T-helper 1 cell treated with Interleukin-12 subunit alpha and Interleukin-12 subunit beta and Interleukin-4 antibody, amounts not matched to agents 30 μg/mL and 1 μg/mL, for 36 hours (primary cell): Measurements from ENCODE around the gene GPS2.

ENCODE experiments used
- H3K27ac Mint-ChIP-seq: one replicate; pipeline ENCODE4 v1.8.0; 2021; ENCODE audit warnings: mild to moderate bottlenecking, mixed read lengths
- H3K27me3 Mint-ChIP-seq: one replicate; pipeline ENCODE4 v1.8.0; 2021; ENCODE audit warnings: low read depth, mixed read lengths
- H3K36me3 Mint-ChIP-seq: one replicate; pipeline ENCODE4 v1.8.0; 2021; ENCODE audit warnings: low read depth, mixed read lengths
- H3K4me1 Mint-ChIP-seq: one replicate; pipeline ENCODE4 v1.8.0; 2021; ENCODE audit warnings: low read depth, mixed read lengths
- H3K4me3 Mint-ChIP-seq: one replicate; pipeline ENCODE4 v1.8.0; 2021; ENCODE audit warnings: mild to moderate bottlenecking, moderate library complexity, mixed read lengths
- H3K9me3 Mint-ChIP-seq: one replicate; pipeline ENCODE4 v1.8.0; 2021; ENCODE audit warnings: mixed read lengths

The GPS2 gene

DNA sequence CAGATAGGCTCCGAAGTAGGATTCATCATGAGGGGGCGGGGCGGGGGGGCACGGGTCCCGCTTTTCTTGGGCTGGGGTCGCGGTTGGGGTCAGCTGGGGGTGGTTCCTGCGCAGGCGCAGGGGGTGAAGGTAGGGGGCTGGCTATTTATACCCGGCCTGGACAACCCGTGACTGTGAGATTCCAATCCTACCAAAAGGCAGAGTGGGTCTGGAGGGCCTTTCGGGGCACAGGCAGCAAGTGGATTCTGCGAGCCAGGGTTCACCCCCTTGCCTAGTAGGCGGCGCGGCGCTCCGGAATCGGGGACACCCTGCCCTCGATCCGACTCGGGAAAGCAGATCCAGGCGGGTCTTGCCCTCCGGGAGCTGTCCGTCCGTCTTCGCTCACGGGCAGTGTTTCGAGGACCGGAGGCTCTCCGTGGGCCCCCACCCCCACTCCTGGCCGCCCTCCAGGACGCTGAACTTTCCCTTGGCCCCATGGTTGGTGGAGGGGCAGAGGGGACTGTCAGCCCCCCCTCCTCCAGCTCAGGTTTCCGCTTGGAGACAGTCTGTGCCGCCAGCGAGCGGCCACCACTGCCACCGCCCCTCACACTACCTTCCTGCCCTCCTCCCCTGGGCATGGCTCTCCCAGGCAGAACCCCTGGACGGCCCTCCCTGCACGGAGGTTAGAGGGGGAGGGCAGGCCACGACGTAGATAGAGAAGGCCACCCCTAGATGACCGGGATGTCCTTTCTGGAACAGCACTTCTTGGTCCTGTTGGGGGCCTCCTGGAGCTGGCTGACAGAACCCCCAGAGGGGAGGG is 33.0 kb downstream of the GPS2 start:
- Mint-ChIP-seq H3K36me3 (no peaks in the 10 kb centered on the region), H3K4me1 (peaks cover 13% of the 10 kb centered on the region), H3K4me3 (peak overlapping the region; percentile 63), H3K27ac (no peak overlapping the region), H3K27me3 (peaks cover 53% of the 10 kb centered on the region), H3K9me3 (no peaks in the 10 kb centered on the region)

DNA sequence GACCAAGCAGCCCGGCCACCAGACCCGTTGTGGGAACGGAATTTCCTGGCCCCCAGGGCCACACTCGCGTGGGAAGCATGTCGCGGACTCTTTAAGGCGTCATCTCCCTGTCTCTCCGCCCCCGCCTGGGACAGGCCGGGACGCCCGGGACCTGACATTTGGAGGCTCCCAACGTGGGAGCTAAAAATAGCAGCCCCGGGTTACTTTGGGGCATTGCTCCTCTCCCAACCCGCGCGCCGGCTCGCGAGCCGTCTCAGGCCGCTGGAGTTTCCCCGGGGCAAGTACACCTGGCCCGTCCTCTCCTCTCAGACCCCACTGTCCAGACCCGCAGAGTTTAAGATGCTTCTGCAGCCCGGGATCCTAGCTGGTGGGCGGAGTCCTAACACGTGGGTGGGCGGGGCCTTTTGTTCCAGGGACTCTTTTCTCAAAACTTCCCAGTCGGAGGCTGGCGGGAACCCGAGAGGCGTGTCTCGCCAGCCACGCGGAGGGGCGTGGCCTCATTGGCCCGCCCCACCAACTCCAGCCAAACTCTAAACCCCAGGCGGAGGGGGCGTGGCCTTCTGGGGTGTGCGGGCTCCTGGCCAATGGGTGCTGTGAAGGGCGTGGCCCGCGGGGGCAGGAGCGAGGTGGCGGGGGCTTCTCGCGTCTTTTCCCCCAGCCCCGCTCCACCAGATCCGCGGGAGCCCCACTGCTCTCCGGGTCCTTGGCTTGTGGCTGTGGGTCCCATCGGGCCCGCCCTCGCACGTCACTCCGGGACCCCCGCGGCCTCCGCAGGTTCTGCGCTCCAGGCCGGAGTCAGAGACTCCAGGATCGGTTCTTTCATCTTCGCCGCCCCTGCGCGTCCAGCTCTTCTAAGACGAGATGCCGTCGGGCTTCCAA is 33.8 kb downstream of the GPS2 start, which contains the start of gene SLC2A4:
Gene SLC2A4 (plus strand): TSS at position 645 of the 879 bp plus-strand sequence. CDS start 217 bp downstream, at position 862.
- H3K9me3 Mint-ChIP-seq, result no peaks in the 10 kb centered on the region
- H3K27ac Mint-ChIP-seq, result peak within 1 kb of the TSS; percentile 26
- peaks cover 52% of the 10 kb centered on the region for H3K27me3 Mint-ChIP-seq

DNA sequence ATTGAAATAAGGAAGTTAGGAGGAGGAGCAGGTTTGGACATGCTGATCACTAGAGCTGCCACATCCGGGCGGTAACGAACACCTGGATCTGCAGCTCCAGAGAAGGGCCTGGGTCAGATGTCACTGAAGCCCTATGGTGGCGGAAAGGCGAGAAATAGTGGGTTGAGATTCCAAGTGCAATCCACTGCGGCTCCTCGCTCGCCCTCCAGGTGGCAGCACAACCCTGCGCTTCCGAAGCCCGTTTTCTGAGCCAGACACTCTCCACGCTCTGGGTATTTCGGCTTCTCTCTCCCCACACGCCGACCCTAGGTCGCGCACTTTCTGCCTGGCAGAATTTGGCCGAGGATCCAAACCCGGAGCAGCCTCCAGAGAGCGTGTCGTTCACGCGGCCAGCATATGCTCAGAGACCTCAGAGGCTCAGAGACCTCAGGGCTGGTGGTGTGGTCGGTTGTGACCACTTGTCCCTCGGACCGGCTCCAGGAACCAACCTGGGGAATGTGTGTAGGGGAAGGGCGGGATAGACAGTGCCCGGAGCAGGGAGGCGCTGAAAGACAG is 34.6 kb downstream of the GPS2 start:
- H3K4me1 Mint-ChIP-seq, result peaks cover 13% of the 10 kb centered on the region
- peak overlapping the region; percentile 58 for H3K4me3 Mint-ChIP-seq
- no peaks in the 10 kb centered on the region for H3K36me3 Mint-ChIP-seq
- H3K27me3 Mint-ChIP-seq, result peaks cover 45% of the 10 kb centered on the region
- peak overlapping the region; percentile 26 for H3K27ac Mint-ChIP-seq
- H3K9me3 Mint-ChIP-seq, result no peaks in the 10 kb centered on the region

More for the DNA sequence above, 33.8 kb downstream of the GPS2 start, which contains the start of gene SLC2A4:
- H3K4me1 Mint-ChIP-seq, result peaks cover 13% of the 10 kb centered on the region
- peak within 1 kb of the TSS; percentile 63 for H3K4me3 Mint-ChIP-seq
- H3K36me3 Mint-ChIP-seq, result no peaks in the 10 kb centered on the region

DNA sequence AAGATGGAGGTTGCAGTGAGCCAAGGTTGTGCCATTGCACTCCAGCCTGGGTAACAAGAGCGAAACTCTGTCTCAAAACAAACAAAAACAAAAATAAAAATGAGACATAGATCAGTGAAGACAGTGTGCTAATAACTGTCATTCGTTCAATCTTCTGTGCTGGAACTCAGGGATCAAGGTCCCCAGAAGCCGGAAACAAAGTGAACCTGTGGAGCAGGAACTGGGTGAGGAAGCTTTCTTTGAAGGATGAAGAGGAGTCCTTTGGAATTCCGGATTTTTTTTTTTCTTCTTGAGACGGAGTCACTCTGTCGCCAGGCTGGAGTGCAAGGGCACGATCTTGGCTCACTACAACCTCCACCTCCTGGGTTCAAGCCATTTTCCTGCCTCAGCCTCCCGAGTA is 35.7 kb downstream of the GPS2 start:
- Mint-ChIP-seq H3K4me1 (peaks cover 13% of the 10 kb centered on the region), H3K36me3 (no peaks in the 10 kb centered on the region), H3K9me3 (no peaks in the 10 kb centered on the region), H3K27ac (no peak overlapping the region), H3K4me3 (no peak overlapping the region), H3K27me3 (peaks cover 42% of the 10 kb centered on the region)

DNA sequence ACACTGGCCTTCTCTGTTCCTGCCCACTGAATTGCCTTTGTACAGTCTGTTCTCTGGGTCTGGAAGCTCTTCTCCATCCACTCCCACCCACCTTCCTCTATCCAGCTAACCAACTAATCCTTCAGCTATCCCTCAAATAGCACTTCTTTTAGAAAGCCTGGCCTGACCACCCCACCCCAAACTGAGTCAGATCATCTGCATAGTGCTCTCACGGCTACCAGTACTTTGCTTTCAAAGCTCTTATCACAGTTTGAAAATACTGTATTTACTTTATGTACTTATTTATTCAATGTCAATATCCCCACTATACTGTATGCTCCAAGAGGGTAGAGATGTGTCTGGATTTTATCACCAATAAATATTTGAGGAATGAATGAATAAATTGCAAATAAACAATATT is 48.4 kb downstream of the GPS2 start:
- Mint-ChIP-seq H3K27ac (no peak overlapping the region), H3K9me3 (no peaks in the 10 kb centered on the region), H3K36me3 (peaks cover 3% of the 10 kb centered on the region)

DNA sequence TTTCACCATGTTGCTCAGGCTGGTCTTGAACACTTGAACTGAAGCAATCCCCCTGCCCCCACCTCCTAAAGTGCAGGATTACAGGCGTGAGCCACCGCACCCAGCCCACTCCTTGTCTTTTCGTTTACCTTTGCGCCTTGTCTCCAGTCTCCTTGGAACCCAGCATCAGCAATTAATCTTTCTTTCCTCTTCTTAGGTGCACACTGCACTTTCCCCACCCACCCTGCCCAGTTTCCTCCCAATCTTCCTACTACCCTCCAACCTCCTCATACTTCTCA is 51.4 kb downstream of the GPS2 start:
- Mint-ChIP-seq H3K27me3 (peaks cover 31% of the 10 kb centered on the region), H3K36me3 (peaks cover 9% of the 10 kb centered on the region), H3K9me3 (no peaks in the 10 kb centered on the region), H3K27ac (no peak overlapping the region), H3K4me3 (peak overlapping the region; percentile 61), H3K4me1 (peaks cover 17% of the 10 kb centered on the region)

More for the DNA sequence above, 48.4 kb downstream of the GPS2 start:
- Mint-ChIP-seq H3K4me3 (no peak overlapping the region), H3K27me3 (peaks cover 34% of the 10 kb centered on the region), H3K4me1 (peaks cover 14% of the 10 kb centered on the region)

DNA sequence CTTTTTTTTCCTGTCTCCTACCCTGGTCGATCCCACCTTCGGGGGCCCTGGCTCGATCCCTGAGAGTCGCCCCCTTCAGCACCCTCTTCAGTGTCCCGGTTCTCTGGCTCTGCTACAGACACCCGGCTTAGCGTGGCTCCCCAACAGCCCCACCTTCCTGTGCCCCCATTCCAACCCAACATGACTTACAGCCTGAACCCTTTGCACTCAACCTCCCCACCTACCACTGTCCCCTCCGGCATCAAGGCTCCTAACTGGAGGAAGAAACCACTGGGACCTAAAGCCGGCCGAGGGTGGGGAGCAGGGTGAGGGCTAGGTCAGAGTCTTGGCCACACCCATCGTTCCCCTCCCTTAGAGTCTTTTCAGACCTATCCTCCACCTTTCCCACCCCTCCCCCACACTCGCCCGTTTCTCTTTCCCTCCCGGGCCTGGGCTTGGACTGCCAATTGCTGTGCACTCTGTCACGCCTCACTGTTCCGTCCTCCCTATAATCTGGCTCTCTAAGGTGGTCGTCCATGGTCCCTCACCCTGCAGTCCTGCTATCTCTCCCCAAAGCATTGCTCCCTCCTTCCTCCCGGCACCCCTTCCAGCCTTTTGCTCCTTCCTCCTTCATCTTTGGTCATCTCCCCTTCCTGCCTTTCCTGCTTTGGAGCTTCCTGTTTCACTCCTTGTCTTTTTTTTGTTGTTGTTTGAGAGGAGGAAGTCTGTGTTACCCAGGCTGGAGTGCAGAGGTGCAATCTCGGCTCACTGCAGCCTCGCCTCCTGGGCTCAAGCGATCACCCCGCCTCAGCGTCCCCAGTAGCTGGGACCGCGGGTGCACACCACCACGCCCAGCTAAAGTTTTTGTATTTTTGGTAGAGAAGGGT is 52.0 kb downstream of the GPS2 start:
- Mint-ChIP-seq H3K36me3 (peaks cover 11% of the 10 kb centered on the region), H3K9me3 (no peaks in the 10 kb centered on the region), H3K27ac (peak overlapping the region; percentile 55), H3K4me3 (peak overlapping the region; percentile 61), H3K4me1 (peaks cover 17% of the 10 kb centered on the region), H3K27me3 (peaks cover 31% of the 10 kb centered on the region)
